Measurements from ENCODE around the gene CNTFR.

- TF ChIP-seq EZH2 (IDR thresholded peaks at IDR 0.05; ENCODE audit: borderline replicate concordance, insufficient read depth, low read depth, low read length, poor library complexity, severe bottlenecking) = peak; percentile 76
- TF ChIP-seq, protein P1, sequence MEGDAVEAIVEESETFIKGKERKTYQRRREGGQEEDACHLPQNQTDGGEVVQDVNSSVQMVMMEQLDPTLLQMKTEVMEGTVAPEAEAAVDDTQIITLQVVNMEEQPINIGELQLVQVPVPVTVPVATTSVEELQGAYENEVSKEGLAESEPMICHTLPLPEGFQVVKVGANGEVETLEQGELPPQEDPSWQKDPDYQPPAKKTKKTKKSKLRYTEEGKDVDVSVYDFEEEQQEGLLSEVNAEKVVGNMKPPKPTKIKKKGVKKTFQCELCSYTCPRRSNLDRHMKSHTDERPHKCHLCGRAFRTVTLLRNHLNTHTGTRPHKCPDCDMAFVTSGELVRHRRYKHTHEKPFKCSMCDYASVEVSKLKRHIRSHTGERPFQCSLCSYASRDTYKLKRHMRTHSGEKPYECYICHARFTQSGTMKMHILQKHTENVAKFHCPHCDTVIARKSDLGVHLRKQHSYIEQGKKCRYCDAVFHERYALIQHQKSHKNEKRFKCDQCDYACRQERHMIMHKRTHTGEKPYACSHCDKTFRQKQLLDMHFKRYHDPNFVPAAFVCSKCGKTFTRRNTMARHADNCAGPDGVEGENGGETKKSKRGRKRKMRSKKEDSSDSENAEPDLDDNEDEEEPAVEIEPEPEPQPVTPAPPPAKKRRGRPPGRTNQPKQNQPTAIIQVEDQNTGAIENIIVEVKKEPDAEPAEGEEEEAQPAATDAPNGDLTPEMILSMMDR (IDR thresholded peaks at IDR 0.05) = no peak
Observed at GRCh38 chr9:34624475-34625185, 35.1 kb upstream of the CNTFR start.

Data from B cell (primary cell).